Muscle of back (tissue), 11 donors: ENCODE data around the gene IGFLR1. TPM values are rescaled to one million over a fixed set of nuclear protein-coding genes. Genes with fewer than 3 reads are reported as not detected.

Experiments
- DNase-seq, 3 donors: peaks; one replicate each; pipeline versions ENCODE4 v3.0.0 to v3.0.0-alpha.2; 2013
- polyA plus RNA-seq, 10 donors: library from polyadenylated mRNA; unstranded; fragments of 120-200 nt; gene quantifications; one replicate each; pipeline ENCODE4 v1.2.1, GENCODE V29; 2013; ENCODE audit not compliant: insufficient read length in 10 of 10

Gene IGFLR1
- polyA plus RNA-seq, 10 donors, result 2.2 to 4.1 (median 3.3) TPM

DNA sequence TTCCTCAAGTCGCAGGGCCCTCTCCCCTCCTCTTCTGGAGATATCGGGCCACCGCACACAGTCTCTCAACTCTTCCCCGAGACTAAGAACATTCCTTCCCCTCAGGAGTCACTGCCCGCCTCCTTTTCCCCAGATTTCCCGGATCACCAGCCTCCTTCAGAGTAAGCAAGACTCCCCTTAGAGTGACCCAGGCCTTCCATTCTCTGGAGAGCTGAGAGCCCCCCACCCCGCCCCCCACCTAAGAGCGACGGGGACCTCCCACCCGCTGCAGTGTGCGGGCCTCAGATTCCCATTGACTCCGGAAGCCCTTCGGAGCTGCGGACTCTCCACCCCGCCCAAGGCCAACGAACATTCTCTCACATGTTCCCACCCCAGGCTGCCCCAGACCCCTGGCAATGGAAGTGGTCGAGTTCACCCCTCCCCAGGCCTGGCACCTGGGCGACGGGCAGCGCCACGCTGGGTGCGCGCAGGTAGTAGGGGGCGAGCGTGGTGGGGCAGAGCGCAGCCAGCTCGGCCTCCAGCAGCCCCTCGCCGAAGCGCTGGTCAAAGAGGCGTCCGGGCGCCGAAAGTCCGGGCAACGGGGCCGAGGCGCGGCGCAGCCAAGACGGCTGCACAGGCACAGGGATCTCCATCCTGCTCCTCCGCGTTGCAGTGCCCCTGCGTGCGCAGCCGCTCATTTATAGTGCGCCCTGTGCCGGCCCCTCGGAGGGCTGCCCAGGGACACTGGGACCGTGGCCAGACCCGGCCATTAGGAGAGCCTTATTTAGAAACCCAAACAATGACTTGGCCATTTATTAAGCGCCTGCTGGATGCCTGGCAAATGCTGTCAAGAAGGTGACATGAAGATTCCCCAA lies 14.4 kb upstream of the IGFLR1 start, which contains the start of gene HSPB6:
Gene HSPB6, minus strand, starts transcription at position 653 of the 854 bp plus-strand sequence. Its CDS starts 21 bp downstream, at position 632.
- peak in 1 of 3 donors; percentile 84 for DNase-seq

DNA sequence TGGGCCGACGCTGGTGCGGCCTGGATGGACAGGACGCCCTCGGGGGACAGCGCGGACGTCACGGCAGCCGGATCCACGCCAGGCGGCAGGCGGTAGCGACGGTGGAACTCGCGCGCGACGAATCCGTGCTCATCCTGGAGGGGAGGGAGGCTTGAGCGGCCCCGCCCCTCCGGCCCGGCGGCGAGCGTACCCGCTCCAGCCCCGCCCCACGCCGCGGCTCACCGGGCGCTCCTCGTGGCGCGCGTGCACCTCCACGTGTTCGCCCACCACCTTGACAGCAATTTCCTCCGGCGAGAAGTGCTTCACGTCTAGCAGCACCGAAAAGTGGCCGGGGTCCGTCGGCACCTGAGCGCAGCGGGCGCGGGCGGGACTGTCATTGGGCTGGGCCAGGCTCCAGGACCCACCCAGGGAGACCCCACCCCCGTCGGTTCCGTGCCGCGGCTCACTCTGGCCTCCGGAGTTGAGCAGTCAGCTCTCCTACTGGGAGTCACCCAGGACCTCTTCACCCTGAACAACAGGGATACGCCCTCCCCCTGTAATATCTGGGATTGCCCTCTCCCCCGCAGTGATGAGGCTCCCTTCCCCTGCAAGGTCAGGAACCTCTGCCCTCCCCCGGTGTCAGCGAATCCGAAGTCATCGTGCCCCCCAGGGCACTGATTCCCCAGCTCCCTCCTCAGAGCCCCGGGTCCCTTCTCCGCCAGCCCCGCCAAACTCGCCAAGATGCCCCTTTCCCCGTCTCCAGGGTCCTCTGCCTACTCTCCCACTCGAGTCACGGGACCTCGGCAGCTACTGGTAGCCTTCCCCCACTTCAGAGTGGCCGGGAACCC lies 13.5 kb upstream of the IGFLR1 start:
- DNase-seq, result peak; percentile 66 to 94 (median 87)

DNA sequence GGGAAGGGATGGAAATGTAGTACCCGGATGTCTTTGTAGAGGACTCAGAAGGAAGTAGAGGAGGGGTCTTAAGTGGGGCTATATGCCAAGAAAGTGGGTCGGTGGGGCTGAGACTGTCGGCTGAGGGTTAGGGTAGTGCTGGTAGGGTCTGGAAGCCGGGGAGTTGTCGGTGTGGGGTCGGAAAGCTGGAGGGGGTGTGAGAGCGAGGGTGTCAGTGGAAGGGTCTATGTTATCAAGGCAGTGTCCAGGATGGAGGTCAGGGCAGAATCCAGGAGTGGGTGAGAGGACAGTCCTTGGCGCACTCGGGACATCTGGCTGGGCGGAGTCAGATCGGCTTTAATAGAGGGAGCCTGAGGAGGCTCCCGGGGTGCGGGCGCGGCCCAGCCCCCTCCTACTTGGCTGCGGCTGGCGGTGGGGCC lies 12.9 kb upstream of the IGFLR1 start:
- DNase-seq, result no peak

DNA sequence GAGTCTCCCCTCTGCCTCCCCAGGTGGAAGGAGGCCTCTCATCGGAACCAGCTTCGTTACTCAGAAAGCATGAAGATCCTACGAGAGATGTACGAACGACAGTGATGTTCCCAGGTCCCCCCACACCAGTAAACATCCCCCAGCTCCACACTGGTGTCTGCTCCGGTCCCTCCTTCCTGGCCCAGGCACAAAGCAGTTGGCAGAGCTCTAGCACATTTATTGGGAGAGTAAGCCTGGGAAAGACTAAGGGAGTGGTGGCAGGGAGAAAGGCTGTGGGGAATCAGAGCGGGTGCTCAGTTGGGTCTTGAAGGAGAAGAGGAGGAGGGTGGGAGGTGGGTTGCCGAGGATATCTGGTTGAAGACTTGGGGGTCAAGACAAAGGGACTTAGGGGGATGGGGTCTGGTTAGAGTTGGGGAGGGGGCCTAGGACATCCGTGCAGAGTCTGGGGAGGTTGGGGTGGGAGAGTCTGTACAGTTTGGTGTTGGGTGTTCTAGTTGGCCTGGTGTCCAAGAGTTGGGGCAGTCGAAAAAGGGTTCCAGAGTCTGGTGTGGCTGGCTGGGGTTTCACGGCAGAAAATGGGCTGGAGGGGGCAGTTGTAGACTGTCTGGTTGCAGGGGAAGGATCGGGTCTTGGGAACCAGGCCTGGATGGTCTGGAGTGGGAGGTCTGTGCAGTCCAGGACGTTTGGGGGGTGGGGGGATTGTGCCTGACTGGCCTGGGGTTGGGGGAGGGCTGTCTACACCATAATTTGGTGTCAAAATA lies 12.3 kb upstream of the IGFLR1 start:
- DNase-seq, result no peak

DNA sequence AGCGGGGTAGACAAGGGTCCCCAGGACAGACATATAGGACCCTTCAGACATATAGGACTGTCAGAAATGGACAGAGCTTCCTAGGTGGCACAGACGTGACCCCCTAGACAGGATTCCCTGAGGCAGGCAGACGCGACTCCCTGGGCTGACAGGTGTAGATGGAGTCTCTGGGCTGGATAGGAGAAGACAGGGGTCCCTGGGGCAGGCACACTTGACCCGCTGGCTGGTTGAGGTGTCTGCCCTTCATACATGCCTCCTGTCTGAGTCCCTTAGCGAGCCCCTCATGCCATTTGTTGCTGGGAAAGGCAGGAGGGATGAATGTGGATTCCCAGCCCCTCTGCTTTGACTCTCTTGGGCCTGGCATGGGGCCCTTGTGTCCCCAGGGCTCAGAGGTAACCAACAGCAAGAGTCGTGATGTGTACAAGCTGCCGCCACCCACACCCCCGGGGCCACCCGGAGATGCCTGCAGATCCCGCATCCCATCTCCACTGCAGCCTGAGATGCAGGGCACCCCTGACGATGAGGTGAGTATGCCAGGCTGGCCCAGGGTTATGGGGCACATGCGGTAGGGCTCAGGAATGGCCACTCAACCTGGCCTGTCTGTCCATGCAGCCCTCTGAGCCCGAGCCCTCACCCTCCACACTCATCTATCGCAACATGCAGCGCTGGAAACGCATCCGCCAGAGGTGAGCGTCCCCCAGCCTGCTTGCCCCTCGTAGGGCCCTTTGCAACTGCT lies 11.6 kb upstream of the IGFLR1 start:
- no peak for DNase-seq

DNA sequence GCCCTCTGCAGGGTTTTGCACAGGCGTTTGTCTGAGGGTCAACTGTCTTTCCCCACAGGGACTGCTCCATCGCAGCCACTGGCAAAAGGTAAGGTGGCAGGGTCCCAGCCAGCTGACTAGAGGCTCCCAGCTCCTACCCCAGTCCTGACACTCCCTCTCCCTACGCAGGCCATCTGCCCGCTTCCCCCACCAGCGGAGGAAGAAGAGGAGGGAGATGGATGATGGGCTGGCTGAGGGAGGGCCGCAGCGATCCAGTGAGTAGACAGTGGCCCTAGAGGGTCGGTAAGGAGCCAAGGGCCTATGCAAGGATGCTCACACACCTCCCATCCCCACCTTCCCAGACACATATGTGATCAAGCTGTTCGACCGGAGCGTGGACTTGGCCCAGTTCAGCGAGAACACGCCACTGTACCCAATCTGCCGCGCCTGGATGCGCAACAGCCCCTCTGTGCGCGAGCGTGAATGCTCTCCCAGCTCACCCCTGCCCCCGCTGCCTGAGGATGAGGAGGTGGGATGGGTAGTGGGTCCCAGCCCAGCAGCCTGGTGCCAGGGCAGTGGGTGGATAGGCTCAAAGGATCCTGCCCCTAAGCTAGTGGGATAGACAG lies 10.6 kb upstream of the IGFLR1 start:
- DNase-seq, result no peak

DNA sequence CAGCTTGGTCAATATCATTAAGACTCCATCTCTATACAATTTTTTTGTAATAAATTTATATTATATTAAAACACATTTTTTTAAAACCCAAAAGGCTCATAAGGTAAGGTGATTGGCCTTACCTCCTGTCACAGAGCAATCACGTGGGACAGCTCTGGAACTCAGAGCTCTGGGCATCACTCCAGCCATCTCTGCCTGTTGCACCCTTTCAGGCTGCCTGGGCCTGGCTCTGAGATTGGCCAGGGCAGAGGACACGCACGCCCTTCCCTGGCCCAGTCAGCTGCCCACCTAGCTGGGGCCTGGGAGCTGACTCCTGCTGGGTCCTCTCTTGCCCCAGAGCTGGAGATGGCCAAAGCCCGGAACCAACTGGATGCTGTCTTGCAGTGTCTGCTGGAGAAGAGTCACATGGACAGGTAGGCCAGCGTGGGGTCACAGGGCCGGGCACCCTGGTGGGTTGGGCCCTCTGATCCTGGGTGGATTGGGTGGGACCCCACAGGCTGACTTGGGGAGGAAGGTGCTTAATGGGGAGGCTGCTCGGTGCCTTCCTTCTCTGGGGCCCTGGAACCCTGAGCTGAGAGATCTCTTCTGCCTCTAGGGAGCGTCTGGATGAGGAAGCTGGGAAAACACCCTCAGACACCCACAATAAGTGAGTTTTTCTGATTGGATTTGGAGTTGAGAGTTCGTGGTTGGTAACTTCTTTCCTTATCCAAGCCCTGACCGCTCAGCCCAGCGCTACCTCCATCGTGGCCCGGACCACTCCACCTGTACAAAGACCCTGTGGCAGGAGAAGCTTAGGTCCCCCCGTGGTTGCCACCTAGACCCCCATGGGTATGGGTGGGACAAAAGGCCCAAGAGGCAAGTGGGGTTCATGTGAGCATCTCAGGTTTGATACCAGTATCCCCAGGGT lies 9.8 kb upstream of the IGFLR1 start:
- no peak for DNase-seq

DNA sequence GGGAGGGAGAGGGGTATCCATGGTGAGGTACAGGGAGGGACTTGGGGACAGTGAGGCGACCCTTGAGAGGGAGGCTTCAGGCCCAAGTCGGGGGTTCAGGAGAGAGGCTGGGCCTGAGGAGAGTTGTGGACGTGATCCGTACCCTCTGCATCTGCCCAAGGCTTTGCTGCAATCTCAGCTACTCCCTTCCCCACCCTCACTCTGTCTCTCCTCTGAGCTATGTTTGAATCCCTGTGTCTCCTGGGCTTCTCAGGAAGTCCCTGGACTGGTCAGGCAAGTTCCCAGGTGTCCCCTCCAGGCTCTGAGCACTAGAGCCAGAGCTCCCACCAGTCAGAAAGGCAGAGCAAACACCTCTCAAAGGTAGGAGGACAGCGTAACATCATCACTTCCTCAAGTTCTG lies 7.9 kb upstream of the IGFLR1 start:
- no peak for DNase-seq

DNA sequence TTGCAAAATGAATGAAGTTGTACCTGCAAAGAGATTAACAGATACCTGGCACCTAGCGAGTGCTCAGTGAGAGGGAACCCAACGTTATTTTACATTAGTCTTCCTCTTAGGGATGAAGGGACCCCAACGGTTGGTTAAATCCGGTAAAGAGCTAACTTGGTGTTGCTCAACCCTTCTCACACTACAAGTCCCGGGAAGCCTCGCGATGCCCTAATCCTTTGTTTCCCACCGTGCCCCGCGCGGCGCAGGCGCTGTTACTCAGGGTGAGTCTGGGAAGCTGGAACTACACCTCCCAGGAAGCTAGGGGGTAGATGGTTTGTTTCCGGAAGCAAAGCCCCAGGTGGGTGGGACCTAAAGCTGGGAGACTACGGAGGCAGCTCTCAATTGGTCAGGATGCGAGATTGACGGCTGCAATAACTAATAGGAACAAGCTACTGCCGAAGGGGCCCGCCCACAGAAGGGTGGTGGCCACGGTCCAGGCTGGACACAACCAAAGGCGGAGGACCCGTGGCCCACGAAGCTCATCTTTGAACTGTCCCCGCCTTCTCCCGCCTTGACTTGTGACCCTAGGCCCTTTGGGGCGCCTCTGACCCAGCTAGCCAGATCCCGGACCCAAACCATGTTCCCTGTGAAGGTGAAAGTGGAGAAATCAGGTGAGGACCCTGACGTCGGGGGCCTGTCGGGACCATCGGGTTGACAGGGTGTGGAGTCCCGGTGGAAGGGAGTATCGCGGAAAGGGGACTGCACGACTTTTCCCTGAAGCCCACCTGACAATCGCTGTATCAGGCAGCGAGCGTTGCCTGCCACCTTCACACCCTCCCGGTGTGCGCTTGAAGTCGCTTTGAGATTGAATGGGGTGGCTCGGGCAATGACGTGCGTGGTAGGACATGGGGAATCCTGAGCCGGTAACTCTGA lies 6.1 kb upstream of the IGFLR1 start, which contains the start of gene LIN37:
Gene LIN37, plus strand, starts transcription at position 471 of the 915 bp plus-strand sequence. Its CDS starts 149 bp downstream, at position 620.
- DNase-seq, result peak; percentile 100

DNA sequence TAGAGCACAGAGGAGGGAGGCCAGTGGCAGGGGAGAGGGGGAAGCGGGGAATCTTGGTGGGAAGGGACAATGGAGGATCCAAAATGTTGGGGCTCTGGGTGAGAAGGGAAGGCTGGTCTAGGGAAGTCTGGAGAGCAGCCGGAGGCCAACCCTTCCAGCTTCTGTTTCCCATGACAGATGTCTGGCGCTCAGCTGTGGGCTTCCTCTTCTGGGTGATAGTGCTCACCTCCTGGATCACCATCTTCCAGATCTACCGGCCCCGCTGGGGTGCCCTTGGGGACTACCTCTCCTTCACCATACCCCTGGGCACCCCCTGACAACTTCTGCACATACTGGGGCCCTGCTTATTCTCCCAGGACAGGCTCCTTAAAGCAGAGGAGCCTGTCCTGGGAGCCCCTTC lies 4.3 kb upstream of the IGFLR1 start:
- no peak for DNase-seq

DNA sequence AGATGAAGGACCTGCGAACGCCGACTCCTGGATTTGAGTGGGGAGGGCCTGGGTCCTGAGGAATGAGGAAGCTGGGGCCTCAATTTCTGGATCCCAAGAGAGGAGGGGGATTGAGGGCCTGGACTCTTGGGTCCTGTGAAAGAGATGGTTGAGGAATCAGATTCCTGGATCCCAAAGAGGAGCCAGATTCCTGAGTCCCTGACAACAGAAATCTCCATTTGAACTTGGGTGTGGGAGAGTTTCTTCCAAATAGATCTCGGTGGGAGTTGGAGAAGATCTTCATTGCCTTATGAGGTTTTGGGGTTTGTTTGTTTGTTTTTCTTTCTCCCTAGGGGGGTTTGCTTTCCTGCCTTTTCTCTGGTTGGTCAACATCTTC lies 3.8 kb upstream of the IGFLR1 start:
- no peak for DNase-seq

DNA sequence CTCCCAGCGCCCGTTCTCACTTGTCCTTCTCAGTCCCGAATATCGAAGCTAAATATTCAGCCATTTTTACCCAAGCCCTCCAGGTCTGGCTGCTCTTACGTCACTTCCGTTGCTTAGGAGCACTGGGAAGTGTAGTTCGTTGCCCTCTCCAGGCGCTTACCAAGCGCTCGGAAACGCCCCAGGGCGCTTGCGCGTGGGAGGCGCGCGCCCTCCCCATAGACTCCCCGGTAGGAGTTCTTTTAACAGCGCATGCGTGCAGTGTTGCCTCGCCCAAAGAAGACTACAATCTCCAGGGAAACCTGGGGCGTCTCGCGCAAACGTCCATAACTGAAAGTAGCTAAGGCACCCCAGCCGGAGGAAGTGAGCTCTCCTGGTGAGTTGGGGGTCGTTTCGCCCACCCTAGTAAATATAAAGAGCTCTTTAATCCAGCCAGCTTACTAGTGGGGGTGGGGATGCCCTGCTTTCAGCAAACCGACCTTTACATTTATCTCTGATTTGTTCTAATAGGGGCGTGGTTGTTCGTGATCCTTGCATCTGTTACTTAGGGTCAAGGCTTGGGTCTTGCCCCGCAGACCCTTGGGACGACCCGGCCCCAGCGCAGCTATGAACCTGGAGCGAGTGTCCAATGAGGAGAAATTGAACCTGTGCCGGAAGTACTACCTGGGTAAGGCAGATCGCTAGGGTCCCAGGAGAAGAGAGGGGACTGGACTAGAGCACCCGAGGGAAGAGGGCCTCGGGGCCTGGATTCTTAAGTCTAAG lies 3.3 kb upstream of the IGFLR1 start, which contains the start of the genes PSENEN and U2AF1L4:
Gene PSENEN, plus strand, starts transcription at position 324 of the 759 bp plus-strand sequence. Its CDS starts 280 bp downstream, at position 604.
Gene U2AF1L4, minus strand, starts transcription at position 91 of the 759 bp plus-strand sequence. Its CDS starts 27 bp downstream, at position 64.
- peak; percentile 99 to 100 (median 100) for DNase-seq

DNA sequence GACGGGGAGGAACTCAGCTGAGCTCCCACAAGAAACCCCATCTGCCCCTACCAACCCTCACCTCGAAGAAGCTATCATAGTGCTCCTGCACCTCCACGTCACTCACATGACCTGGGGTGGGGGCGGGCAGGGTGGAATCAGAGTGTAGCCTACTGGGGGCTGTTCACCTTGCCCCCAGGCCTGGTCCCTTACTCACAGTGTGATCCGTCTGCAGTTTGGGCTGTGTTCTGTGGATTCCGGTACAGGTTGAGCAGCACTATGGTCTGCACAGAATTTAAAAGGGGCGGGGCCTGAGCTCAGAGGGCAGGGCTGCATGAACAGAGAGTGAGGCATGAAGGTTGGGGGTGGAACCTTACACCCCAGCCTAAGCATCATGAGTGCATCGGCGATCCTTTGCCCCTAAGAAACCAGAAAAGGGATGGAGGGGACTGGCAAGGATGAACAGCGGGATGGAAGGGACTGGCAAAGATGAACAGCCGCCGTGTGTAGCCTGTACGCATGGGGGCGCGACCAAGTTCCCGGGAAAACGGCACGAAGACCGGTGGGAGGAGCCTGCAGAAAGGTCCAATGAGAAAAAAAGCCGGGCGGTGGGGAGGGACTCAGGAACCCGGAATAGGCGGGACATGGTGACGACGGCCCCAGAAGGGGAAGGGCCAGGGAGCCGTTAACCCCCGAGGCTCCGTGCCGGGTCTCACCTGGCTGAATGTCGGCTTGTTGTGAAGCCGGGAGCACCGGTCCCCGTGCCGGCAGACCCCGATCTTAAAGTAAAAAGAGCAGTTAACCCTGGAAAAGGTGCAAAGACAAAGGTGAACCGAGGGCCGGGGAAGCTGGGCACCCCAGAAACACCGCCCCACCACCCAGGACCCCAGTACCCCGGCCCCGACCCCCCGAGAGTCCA lies 2.4 kb upstream of the IGFLR1 start:
- peak; percentile 96 to 97 (median 96) for DNase-seq

DNA sequence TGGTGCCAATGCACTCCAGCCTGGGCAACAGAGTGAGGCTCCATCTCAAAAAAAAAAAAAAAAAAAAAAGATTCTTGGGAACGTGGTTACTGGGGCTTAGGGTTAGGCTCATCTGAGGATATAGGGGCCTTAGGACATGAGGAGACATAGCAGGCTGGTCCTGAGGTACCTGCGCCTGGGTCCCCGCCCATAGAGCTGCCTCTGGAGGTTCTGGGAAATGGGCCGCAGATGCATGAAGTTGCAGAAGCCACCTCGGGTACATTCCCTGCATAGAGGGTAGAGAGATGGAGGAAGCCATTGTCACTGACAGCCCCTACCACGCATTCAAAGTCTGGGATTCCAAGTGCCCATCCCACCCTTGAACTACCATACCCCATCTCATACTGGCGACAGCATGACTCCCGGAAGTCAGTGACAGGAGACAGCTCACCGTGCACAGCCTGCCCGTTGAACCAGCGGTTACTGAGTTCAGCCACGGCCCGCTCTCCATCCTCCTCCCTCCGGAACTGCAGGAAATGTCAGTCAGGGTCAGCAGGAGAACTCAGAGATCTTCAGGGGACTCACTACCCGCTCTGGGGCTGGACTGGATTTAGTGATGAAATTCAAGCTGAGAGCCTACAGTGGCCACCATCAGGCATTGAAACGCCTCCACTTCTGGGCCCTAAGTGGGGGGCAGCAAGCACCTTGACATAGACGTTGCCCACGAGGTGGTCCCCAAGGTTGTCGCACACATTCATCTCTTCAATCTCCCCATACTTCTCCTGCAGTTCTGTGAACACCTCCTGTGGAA lies 1.6 kb upstream of the IGFLR1 start:
- DNase-seq, result no peak

DNA sequence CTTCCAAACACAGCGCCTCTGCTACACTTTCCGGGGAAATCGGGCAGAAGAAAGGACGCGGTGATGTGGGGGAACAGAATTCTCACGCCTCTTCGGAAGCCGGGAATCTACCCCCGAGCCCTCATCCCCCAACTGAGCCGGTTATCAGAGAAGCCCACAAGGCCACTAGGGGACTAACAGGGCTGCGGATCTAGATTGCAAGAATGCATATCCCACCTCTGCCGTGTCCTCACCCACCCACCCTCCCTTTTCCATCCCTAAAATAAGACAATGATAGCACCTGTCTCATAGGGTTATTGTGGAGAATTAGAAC lies 1.1 kb downstream of the IGFLR1 start:
- no peak for DNase-seq
